Peyer's patch (tissue), 4 donors: Measurements from ENCODE around the gene TBC1D23.

Experiments
- CTCF ChIP-seq, 6 experiments: fragments of 450-650 bp in 4 of 6; fragments of 200-600 bp in 2 of 6; sonication (generic) in 1 of 6; IDR thresholded peaks; one replicate each; pipeline ENCODE4 v1.5.1; 2017 to 2019; ENCODE audit warnings: antibody characterized with exemption in 6 of 6, mild to moderate bottlenecking in 3 of 6, moderate library complexity in 1 of 6
- POLR2A ChIP-seq, 2 donors: fragments of 450-650 bp; IDR thresholded peaks; one replicate each; pipeline ENCODE4 v1.5.1; 2017; ENCODE audit warnings: antibody characterized with exemption in 2 of 2, mild to moderate bottlenecking in 2 of 2, moderate library complexity in 2 of 2

GRCh38 chr3:100256731-100257151, 4.1 kb upstream of the TBC1D23 start:
- TF ChIP-seq CTCF (IDR thresholded peaks at IDR 0.05) (no peak), POLR2A (IDR thresholded peaks at IDR 0.05) (no peak)
